GM19023 (cell line): ENCODE results near the gene STRC.
"Not testable (repeated sequence)": the region's sequence is repeated elsewhere in the genome, so short reads cannot be mapped to it uniquely, and the experiment has no call there.

Experiments used
- ATAC-seq: cut with Tn5 transposase; IDR thresholded peaks from one replicate; pipeline ENCODE4 v1.9.1; 2021; ENCODE audit warnings: mild to moderate bottlenecking, moderate library complexity; ENCODE audit not compliant: unreplicated experiment

STRC gene

GRCh38 chr15:43618700-43619099 lies at the start of gene STRC:
STRC (minus strand) TSS chr15:43618800; CDS start chr15:43618722, 78 bp downstream.
- ATAC-seq: not testable (repeated sequence)

GRCh38 chr15:43666177-43666576 lies 47.6 kb upstream of the STRC start:
- ATAC-seq: not testable (repeated sequence)

DNA sequence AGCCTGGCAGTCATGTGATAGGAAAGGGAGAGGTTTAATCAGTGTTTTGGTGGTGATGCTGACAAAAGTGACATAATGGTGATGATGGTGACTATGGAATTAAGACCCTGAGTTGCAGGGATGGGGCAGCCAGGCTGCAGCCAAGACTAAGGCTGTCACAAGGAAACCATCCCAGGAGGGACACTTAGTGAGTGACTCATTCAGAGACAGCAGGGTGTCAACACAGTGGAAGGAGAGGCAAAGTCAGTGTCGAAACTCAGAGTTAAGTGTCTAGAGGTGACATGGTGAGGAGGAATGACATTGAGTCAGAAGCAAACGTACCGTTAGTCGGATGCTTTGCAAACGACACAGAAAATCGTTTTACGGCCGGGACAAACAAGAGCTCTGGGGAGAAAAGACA lies 44.7 kb upstream of the STRC start:
- ATAC-seq: not testable (repeated sequence)

- ATAC-seq: not testable (repeated sequence)
These were observed 43.7 kb upstream of the STRC start for GRCh38 chr15:43662293-43662692.

DNA sequence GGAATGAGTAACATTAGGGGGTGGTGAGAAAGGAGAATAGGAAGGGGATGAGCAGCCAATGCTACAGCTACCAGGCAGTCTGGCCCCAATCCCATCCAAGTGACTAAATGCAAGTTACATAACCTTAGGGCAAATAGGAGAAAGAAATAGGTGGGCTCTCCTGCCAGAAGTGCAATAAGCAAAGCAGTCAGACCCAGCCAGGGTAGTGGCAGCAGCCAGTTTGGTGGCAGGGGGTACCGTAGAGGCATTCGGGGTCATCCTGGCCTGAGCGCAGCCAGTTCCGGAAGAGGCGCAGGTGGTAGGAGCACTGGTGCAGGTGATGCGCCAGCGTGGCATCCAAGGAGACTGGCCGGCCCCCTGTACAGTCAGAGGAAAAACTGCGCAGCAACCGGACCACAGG lies 41.1 kb upstream of the STRC start:
- ATAC-seq: not testable (repeated sequence)

DNA sequence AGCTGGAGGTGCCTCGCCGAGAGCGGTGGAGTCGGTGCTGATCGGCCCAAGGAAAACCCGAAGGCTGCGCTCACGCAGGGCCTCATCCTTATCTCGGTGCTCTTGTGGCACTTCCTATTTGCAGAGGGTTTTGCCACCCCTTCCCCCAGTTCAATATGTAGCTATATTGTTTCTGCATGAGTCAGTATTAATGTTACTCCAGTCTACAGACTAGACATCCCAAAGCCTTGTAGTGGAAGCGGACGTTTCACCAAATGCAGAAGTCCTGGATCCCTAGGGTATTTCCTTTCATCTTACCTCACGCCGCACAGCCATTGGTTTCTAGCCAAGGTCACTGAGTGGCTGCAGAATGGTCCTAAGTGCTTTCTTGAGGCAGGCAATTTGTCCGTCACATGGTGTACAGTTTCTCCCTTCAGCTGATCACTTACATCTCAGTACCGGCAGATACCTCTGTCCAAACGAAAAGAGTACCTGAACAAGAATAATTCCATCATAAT lies 30.9 kb upstream of the STRC start:
- ATAC-seq: not testable (repeated sequence)

DNA sequence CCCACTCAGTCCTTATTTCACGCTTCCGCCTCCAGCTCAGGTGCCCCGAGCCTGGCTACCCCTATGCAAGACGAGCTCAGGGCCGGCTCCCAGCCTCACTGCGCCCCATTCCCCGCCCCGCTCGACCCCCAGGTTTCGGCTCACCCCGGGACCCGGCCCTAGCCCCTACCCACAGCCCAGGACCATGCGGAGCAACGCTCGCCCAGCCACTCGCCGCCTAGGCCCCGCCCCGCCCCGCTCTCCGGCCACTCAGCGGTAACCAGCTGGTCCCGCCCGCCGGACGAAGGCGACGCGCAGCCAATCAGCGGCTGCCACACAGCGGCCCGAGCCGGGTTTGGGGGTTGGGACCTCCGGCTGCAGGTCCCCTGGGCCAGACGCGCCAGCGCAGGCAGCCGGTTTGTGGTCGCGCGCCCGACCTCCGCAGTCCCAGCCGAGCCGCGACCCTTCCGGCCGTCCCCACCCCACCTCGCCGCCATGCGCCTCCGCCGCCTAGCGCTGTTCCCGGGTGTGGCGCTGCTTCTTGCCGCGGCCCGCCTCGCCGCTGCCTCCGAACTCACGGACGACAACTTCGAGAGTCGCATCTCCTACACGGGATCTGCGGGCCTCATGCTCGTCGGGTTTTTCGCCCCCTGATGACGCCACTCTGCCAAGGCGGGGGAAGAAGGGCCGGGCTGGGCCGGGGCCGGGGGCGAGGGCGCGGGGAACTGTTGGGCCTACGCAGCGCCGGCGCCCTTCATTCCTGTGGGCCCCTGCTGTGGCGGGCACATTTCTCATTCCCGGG lies 30.2 kb upstream of the STRC start, which contains the start of gene CATSPER2:
CATSPER2 (minus strand) TSS at position 196 of the 781 bp plus-strand sequence. CDS start 783 bp downstream, outside the sequence.
- ATAC-seq: no peak

DNA sequence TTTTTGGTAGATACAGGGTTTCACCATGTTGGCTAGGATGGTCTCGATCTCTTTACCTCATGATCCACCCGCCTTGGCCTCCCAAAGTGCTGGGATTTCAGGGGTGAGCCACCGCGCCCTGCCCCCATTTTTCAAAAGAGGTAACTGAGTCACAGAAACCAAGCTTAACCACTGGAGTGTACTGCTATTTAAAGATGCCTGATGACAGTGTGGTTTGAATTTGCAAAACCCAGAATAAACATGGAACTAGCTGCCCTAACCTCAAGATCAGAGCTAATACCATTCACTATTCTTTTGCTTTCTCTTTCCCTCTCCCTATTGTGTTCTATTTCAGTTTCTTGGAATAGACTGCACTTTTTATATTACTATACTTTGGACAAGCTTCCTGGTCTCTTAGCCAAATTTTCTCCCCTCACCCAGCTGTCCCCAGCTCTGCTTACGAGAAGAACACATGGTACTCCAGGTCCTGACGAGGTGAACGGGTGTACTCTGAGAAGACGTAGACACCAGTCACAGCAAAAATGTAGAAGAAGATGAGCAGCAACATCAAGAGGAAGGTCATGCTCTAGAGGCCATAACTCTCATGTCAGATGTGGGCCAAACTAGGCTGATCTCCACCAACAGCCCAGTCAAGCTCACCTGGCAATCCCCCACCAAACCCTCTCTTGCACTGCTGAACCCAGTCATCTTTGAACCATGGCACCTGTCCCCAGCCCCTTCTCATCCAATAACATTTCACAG lies 20.0 kb upstream of the STRC start:
- peak; percentile 58 for ATAC-seq

GRCh38 chr15:43626937-43627336 lies 8.3 kb upstream of the STRC start:
- not testable (repeated sequence) for ATAC-seq

DNA sequence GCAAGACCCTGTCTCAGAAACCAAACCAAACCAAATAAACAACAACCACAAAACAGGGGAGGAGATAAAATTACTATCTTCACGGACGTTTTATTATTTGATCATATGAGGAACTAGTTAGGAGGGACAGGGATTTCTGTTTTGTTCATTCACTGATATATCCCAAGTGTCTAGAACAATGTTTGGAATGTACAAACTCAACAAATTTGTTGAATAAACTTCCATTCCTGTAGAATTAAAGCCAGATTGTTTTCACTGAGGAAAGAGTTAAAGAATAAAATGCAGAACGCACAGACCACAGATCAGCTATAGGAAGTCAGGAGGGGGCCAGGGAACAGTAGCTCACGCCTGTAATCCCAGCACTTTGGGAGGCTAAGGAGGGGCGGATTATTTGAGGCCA lies 6.5 kb upstream of the STRC start:
- no peak for ATAC-seq

GRCh38 chr15:43622068-43622799 lies 3.6 kb upstream of the STRC start:
- ATAC-seq: not testable (repeated sequence)

DNA sequence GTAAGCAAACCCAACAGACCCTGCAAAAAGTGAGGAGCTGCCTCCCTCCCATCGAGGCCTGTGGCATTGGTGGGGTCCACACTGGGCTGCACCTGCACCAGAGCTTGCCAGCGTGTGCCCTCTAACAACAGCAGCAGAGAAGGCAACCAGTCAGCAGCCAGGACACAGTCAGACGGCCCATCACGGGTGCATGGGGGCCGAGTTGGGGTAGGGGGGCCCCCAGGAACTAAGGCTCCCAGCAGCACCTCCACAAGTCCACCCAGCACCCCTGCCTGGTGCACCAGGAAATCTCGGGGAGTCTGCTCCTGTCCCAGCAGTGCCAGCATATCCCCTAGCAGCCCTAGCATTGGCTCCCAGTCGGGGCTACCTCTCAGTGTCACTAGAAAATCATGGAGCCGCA lies 850 bp downstream of the STRC start:
- not testable (repeated sequence) for ATAC-seq

DNA sequence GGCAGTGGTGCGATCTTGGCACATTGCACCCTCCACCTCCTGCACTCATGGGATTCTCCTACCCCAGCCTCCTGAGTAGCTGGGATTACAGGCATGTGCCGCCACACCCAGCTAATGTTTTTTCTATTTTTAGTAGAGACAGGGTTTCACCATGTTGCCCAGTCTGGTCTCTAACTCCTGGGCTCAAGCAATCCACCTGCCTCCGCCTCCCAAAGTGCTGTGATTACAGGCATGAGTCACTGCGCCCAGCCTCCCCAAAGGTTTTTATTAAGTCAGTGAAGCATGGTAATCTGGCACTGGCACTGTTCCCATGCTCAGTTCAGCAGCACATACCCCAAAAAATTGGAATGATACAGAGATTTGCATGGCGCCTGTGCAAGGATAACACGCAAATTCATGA lies 16.4 kb downstream of the STRC start:
- ATAC-seq: not testable (repeated sequence)

DNA sequence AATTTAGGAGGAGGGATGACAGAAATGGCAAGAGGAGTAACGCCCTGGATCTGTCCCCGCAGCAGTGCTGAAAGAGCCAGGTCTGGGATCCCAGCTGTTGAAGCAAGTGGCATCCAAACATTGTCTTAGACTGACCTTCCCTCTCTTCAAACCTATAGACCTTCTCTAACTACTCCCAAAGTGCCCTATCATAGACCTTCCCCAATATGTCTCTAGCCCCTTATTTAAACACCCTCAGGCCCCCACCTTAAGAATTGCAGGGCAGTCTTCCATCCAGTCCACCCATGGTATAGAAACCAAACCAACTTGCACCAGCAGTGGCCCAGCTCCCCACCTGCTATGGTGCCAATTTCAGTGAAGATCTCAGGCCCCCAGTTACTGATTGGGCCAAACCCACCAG lies 18.4 kb downstream of the STRC start:
- not testable (repeated sequence) for ATAC-seq

- ATAC-seq: not testable (repeated sequence)
These were observed 19.5 kb downstream of the STRC start for GRCh38 chr15:43599131-43599530.

GRCh38 chr15:43593328-43594190 lies 25.0 kb downstream of the STRC start, which contains the start of gene CKMT1B:
CKMT1B (plus strand) TSS chr15:43594027; CDS start chr15:43594219, 192 bp downstream.
- not testable (repeated sequence) for ATAC-seq

DNA sequence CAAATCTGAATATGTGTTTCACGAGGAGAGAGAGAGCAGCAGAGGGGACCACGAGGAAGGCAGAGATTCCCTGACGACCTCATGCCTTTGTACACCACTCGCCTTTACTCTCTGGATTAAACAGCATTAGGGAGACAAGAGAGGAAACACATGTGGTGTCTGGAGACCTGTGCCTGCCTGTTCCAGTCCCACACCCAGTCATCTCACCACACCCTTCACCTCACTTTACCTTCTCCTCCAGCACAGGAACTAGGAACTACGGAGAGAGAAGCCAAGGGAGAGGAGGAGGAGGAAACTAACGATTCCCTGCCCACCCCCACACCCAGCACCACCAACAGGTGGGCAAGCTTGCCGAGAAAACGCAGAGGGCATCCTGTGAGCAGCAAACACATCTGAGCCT lies 25.8 kb downstream of the STRC start:
- ATAC-seq: not testable (repeated sequence)

DNA sequence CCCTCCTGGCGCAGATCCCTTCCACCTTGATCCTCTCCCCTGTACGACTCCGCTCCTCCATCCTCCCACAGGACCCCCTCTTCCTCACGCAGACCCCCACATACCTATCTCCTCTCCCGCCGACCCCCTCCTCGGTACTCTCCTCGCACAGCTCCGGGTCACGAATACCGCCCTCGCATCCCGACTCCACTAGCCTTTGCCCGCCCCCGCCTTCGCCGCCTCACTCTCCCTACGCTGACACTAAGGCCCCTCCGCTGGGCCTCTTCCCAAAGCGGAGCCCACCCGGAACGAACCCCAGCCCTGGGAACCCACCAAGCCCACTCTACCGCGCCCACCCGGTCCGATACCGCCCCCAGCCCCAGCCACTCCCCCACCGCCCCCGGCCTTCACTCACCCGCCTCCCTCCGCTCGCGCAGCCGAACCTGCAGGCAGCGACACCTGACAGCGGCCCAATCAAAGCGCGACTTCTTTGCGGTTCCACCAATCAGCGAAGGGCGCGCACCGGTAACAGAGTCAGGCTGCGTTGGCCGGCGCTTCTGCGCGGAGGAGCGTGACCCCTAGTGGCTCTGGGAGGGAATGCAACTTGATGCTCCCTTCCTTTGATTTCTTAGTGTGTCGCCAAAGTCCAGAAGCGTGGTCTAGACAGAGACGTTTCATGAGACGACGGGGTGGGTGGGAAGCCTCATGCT lies 28.7 kb downstream of the STRC start, which contains the start of gene PPIP5K1:
PPIP5K1 (minus strand) TSS at position 431 of the 689 bp plus-strand sequence. CDS start 5,704 bp downstream, outside the sequence.
- ATAC-seq: peak; percentile 99

GRCh38 chr15:43574607-43575006 lies 44.0 kb downstream of the STRC start:
- ATAC-seq: not testable (repeated sequence)
